DOHH2 (cell line): Measurements from ENCODE around the gene INO80.

Experiments
- H3F3A ChIP-seq: fragments of 200-600 bp; sonication (generic), shearing (Covaris generic); 2 replicates; pipeline ENCODE4 v1.6.0; 2016; ENCODE audit warnings: antibody characterized with exemption, mild to moderate bottlenecking; ENCODE audit not compliant: control insufficient read depth, insufficient read depth
- H3K27ac ChIP-seq: fragments of 200-600 bp; sonication (generic); 2 replicates; pipeline ENCODE4 v1.5.1; 2014; ENCODE audit warnings: low read depth, mild to moderate bottlenecking, low read length, moderate library complexity
- H3K27me3 ChIP-seq: fragments of 200-600 bp; sonication (generic); 2 replicates; pipeline ENCODE4 v1.6.1; 2014; ENCODE audit warnings: mild to moderate bottlenecking, low read length, mixed read lengths; ENCODE audit not compliant: control insufficient read depth
- H3K36me3 ChIP-seq: fragments of 200-600 bp; sonication (generic); 2 replicates; pipeline ENCODE4 v1.6.1; 2014; ENCODE audit warnings: mild to moderate bottlenecking, low read length, moderate library complexity, mixed read lengths; ENCODE audit not compliant: control insufficient read depth
- H3K4me1 ChIP-seq: fragments of 200-600 bp; sonication (generic); 2 replicates; pipeline ENCODE4 v1.6.1; 2014; ENCODE audit warnings: mild to moderate bottlenecking, low read length, mixed read lengths; ENCODE audit not compliant: control insufficient read depth
- H3K4me2 ChIP-seq: fragments of 200-600 bp; sonication (generic); 2 replicates; pipeline ENCODE4 v1.6.0; 2014; ENCODE audit warnings: mild to moderate bottlenecking, low read length, moderate library complexity
- H3K4me3 ChIP-seq: fragments of 200-600 bp; sonication (generic); 2 replicates; pipeline ENCODE4 v1.5.1; 2014; ENCODE audit warnings: mild to moderate bottlenecking, low read length, mixed read lengths
- H3K79me2 ChIP-seq: fragments of 200-600 bp; sonication (generic); 2 replicates; pipeline ENCODE4 v1.6.1; 2014; ENCODE audit warnings: mild to moderate bottlenecking, low read length, mixed read lengths; ENCODE audit not compliant: control insufficient read depth
- H3K9me2 ChIP-seq: fragments of 200-600 bp; sonication (generic); replicated peaks from 2 replicates; pipeline ENCODE4 v1.6.1; 2014; ENCODE audit warnings: mild to moderate bottlenecking, low read length, mixed read lengths; ENCODE audit not compliant: control insufficient read depth
- H3K9me3 ChIP-seq: fragments of 200-600 bp; sonication (generic); 2 replicates; pipeline ENCODE4 v1.6.1; 2014; ENCODE audit warnings: antibody characterized with exemption, low read length, mixed read lengths; ENCODE audit not compliant: control insufficient read depth, insufficient read depth
- H4K20me1 ChIP-seq: fragments of 200-600 bp; sonication (generic); 2 replicates; pipeline ENCODE4 v1.6.0; 2014; ENCODE audit warnings: low read depth, mild to moderate bottlenecking, antibody characterized with exemption, low read length, moderate library complexity; ENCODE audit not compliant: control insufficient read depth, insufficient read depth
- CTCF ChIP-seq: fragments of 200-600 bp; sonication (generic); IDR thresholded peaks from one replicate; pipeline ENCODE4 v1.5.1; 2014; ENCODE audit warnings: antibody characterized with exemption, mild to moderate bottlenecking, low read depth, low read length; ENCODE audit not compliant: poor library complexity, severe bottlenecking
- EZH2phosphoT487 ChIP-seq: fragments of 200-600 bp; sonication (generic); IDR thresholded peaks from 2 replicates; pipeline ENCODE4 v1.6.1; 2017; ENCODE audit warnings: borderline replicate concordance, mild to moderate bottlenecking, antibody characterized with exemption, low read length, moderate library complexity, mixed read lengths

The INO80 gene

GRCh38 chr15:41006479-41006878 lies 109.6 kb downstream of the INO80 start:
- Histone ChIP-seq H3K4me2 (no peak overlapping the region), H3K27ac (no peak overlapping the region), H3K4me3 (no peak overlapping the region), H3K9me2 (no peaks in the 10 kb centered on the region), H3K9me3 (no peaks in the 10 kb centered on the region), H3K79me2 (no peaks in the 10 kb centered on the region), H3K4me1 (no peaks in the 10 kb centered on the region), H3K36me3 (peaks cover 43% of the 10 kb centered on the region), H3F3A (no peaks in the 10 kb centered on the region; the same call in 1 of the 2 replicates), H3K27me3 (no peaks in the 10 kb centered on the region), H4K20me1 (no peaks in the 10 kb centered on the region)
- TF ChIP-seq EZH2phosphoT487 (no peak), CTCF (no peak)

DNA sequence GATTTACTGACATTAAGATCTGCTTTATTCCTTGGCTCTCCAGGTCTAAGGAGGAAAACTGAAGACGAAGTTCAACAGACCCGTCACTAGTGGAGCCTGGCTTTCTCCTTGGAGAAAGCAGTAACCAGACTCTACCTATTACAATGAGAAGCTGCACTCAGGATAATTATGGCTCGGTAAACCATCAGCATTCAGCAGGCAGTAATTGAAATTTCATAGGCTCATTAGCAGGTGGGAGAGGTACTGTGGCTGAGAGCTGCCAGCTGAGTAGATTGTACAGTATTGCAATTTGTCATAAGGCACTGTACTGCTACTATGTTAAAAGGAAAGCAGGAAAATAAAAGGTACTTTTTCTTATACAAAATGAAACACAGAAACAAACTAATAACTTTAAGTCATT lies 111.6 kb downstream of the INO80 start:
- Histone ChIP-seq H3K27ac (no peak overlapping the region), H3K36me3 (peaks cover 47% of the 10 kb centered on the region)
- TF ChIP-seq EZH2phosphoT487 (no peak), CTCF (no peak)

DNA sequence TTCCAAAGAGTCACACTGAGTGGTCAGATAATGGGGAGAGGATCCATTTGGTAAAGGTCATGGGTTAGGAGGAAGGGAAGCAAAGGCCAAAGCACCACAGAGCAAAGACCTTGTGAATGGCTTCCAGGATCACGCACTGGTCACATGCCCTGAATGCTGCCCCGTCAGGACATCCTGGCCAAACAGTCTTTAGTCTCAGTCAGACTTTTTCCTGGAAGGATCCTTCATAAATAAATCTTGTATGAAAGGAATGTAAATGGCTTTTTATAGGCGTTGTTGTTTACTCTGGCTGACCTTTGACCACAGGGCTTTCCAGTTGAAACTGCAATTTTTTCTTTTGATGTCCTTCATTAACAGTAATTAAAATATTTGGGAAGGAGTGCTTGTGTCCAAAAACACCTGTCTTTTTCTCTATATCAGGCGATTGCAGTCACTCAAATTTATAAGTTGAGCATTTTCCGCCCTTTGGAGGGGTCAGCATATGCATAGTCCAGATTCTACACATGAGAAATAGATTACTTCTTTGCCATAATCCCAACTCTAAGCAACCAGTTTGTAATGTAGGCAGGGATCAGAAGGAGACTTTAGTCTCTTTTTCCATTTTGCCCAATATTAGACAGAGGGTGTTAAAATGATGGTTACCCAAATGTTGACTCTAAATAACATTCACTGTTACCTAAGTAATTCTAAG lies 114.4 kb downstream of the INO80 start:
- H3K79me2 ChIP-seq, result no peaks in the 10 kb centered on the region
- no peaks in the 10 kb centered on the region for H3K9me2 ChIP-seq
- no peaks in the 10 kb centered on the region for H3K4me1 ChIP-seq
- no peaks in the 10 kb centered on the region for H3K9me3 ChIP-seq
- no peaks in the 10 kb centered on the region for H4K20me1 ChIP-seq
- H3K4me2 ChIP-seq, result no peak overlapping the region
- H3K4me3 ChIP-seq, result no peak overlapping the region
- H3K27me3 ChIP-seq, result no peaks in the 10 kb centered on the region
- TF ChIP-seq CTCF (no peak), EZH2phosphoT487 (no peak)
- peaks cover 59% of the 10 kb centered on the region for H3K36me3 ChIP-seq
- H3F3A ChIP-seq, result no peaks in the 10 kb centered on the region; the same call in 1 of the 2 replicates
- H3K27ac ChIP-seq, result no peak overlapping the region

More for the DNA sequence above, 111.6 kb downstream of the INO80 start:
- no peaks in the 10 kb centered on the region for H3K9me2 ChIP-seq
- no peaks in the 10 kb centered on the region; the same call in 1 of the 2 replicates for H3F3A ChIP-seq
- H3K4me1 ChIP-seq, result no peaks in the 10 kb centered on the region
- H3K4me2 ChIP-seq, result no peak overlapping the region
- no peak overlapping the region for H3K4me3 ChIP-seq
- no peaks in the 10 kb centered on the region for H3K79me2 ChIP-seq
- H4K20me1 ChIP-seq, result no peaks in the 10 kb centered on the region
- H3K27me3 ChIP-seq, result no peaks in the 10 kb centered on the region
- no peaks in the 10 kb centered on the region for H3K9me3 ChIP-seq
